HG03064 (cell line): Measurements from ENCODE around the gene HELQ.
"Not testable (repeated sequence)": the region's sequence is repeated elsewhere in the genome, so short reads cannot be mapped to it uniquely, and the experiment has no call there.

Experiments used
- ATAC-seq: cut with Tn5 transposase; IDR thresholded peaks from one replicate; pipeline ENCODE4 v1.9.1; 2021; ENCODE audit warnings: low read depth; ENCODE audit not compliant: unreplicated experiment

HELQ gene

GRCh38 chr4:83438719-83439118, 16.9 kb downstream of the HELQ start:
- no peak for ATAC-seq

GRCh38 chr4:83436680-83437079, 18.9 kb downstream of the HELQ start:
- no peak for ATAC-seq

DNA sequence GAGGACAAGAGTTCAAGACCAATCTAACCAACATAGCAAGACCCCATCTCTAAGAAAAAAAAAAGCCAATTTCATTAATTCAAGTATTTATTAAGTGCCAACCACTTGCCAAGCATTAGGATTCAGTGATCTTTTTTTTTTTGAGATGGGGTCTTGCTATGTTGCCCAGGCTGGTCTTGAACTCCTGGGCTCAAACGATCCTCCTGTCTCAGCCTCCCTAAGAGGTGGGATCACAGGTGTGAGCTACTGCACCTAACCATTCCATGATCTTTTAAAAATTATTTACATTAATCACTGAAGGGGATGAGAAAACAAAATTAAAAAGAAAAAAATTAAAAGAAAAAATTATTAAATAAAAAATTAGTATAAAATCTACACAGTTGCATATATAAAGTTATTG, 24.4 kb downstream of the HELQ start:
- no peak for ATAC-seq

DNA sequence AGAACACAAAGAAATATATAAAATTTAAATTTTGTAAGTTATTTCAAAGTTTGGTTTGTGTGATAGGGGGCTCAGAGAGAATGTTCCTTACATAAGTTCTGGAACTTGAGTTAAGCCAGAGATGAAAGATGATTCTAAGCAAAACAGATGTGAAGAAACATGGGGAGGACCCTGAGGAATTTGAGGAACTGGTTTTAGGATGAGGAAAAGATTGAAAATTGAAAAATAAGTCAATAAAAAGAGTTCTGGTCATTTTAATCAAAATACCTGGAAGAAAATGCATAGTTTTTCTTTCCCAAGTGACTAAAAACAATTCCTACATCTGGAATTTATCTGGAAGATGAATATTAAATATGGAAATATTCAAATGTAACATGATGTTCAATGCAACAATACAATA, 37.4 kb downstream of the HELQ start:
- no peak for ATAC-seq

GRCh38 chr4:83417566-83417965, 38.1 kb downstream of the HELQ start:
- ATAC-seq = no peak

- ATAC-seq = no peak
Measured at GRCh38 chr4:83413676-83414075, 41.9 kb downstream of the HELQ start.

DNA sequence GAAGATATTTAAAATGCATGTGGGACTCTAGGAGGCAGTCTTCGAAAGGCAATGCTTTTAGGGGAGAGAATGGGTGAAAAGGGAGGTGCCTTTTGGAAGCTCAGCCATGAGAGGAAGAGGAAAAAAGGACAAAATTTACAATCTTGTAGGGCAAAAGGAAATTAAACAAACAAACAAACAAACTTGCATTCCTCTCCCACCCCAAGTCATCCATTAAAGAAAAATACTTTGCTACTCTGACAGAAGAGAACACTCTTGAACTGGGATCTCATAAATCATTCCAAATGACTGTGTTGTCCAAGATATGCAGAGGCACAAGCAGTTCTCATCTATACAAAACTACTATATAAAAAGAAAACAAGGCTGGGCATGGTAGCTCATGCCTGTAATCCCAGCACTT, 46.7 kb downstream of the HELQ start:
- ATAC-seq = no peak

- ATAC-seq = no peak
Measured at GRCh38 chr4:83405844-83406816, 49.5 kb downstream of the HELQ start.

- not testable (repeated sequence) for ATAC-seq
Measured at GRCh38 chr4:83398158-83398557, 57.5 kb downstream of the HELQ start.

DNA sequence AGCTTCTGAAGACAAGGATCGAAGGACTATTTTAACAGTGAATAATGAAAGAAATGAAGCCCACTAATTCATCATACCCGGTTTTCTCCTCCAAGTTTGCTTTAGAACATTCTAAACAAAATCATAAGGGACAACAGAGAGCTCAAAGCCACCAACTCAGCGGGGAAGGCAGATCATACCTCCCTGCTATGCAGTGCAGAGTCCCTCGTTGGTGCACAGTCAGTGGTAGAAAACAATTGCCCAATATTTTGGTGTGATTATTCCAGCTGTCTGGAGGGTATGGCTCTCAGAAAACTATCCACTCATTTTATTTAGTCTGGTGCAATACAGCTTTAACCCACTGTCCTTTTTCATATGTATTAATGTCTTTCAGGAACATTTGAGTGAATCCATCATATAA, 61.7 kb downstream of the HELQ start:
- ATAC-seq = no peak

DNA sequence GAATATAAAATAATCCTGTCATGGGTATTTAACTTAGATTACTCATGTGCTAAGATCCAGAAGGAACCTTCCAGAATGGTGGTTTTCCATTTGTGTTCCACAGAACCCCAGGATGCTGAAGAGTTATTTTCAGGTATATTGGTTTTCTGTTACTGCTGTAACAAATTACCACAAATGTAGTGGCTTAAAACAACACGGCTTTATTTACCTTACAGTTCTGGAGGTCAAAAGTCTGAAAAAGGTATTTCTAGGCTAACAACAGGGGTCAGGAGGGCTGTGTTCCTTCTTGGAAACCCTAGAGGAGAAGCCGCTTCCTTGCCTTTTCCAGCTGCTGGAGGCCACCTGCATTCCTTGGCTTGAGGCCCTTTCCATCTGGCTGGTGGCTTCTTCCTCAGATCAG, 63.1 kb downstream of the HELQ start:
- ATAC-seq = no peak

- ATAC-seq = no peak
Measured at GRCh38 chr4:83390944-83391343, 64.7 kb downstream of the HELQ start.

DNA sequence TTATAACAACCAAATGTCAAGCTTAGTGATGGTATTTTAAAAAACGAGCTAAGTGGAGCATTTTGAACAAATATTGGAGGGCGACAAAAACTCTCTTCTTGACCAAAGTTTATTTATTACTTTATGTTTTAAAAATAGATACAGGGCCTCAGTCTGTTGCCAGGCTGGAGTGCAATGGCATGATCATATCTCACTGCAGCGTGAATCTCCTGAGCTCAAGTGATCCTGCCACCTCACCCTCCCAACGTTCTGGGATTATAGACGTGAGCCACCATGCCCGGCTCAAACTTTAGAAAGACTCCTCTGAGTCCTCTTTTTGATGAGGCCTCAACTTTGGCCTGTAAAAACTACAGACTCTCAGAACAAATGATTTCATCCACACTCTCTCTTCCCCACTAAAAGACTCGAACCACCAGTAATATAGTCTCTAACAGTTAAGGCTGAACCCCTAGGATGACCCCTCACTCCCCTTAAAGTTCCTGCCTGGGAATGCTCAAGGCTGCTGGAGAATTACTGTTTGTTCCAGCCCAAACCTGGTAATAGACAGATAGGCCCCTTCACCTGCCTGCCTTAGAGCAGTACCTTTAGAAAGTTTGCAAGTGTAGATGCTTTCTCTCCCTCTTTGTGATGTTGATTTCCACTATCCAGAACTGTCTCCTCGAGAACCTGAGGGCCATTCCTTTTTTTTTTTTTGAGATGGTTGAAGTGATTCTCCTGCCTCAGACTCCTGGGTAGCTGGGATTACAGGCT, 65.7 kb downstream of the HELQ start:
- ATAC-seq = no peak

- no peak for ATAC-seq
Measured at GRCh38 chr4:83389037-83389720, 66.4 kb downstream of the HELQ start.

GRCh38 chr4:83388313-83388676, 67.3 kb downstream of the HELQ start:
- no peak for ATAC-seq

DNA sequence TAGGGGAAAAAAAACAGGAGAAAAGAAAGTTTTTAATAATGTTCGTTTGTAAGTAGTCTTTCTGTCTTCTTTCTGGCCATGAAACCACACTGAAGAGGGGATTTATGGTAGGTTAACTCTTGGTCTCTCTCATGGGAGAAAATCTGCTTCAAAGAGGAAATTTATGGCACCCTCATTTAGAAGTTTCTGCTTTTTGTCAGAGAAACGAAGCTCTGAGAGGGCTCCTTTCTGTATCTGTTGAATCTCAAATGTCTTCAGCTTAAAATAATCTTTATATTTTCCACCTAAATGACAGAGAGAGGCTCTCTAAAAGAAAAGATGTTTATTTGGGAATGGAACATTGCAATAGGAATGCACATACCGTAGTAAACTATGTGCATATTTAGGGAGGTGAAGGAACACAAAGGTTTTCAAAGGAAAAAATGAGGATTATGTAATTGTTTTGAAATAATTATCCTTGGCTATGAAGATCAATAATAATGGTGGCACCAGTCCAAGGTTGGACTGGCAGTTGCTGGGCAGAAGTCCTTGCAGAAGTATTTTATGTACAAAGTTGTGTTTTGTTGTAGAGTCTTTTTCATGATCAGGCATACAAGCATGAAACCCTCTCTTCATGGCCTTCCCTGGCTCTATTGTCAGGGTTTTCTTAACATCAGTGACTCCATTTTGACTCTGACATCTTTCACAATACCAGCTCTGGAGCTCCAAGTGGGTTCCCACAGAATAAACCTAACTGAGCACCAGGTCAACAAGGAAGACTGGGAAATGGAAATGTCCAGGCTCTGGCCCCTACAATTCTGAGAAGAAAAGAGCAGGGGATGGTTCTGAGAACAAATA, 67.9 kb downstream of the HELQ start:
- no peak for ATAC-seq

- ATAC-seq = no peak
Measured at GRCh38 chr4:83387012-83387411, 68.6 kb downstream of the HELQ start.

- no peak for ATAC-seq
Measured at GRCh38 chr4:83382850-83383249, 72.8 kb downstream of the HELQ start.

GRCh38 chr4:83381173-83381572, 74.5 kb downstream of the HELQ start:
- no peak for ATAC-seq

GRCh38 chr4:83378419-83378818, 77.2 kb downstream of the HELQ start:
- no peak for ATAC-seq
